ENCODE results near the gene C20orf96. TPM values are rescaled to one million over a fixed set of nuclear protein-coding genes. Genes with fewer than 3 reads are reported as not detected.
A peak's percentile ranks its signal among the peaks of the same experiment; 100 is the strongest.

C20orf96 gene
- total and polyA plus RNA-seq, 2 of the 4 experiments (the other 2 are of a cell fraction) = 2.0 to 9.8 TPM

DNA sequence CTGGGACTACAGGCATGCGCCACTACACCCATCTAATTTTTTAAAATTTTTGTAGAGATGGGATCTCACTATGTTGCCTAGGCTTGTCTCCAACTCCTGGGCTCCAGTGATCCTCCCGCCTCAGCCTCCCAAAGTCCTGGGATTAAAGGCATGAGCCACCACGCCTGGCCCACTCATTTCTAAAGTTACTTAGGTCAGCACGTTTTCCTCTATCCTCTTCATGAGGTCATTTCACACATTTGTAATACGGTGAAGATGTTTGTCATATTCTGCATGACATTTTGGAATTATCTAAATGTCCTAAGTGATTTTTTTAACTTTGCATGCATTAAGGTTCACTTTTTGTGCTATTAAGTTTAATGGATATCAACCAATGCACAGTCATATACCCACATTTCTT, 22.9 kb upstream of the C20orf96 start:
- H3K56ac ChIP-seq (ENCODE audit: extremely low read depth, insufficient read depth, low read length) = no peak overlapping the region
- no peak overlapping the region for H4K8ac ChIP-seq (ENCODE audit: low read depth in 2 of 2, low read length in 2 of 2)
- no peak overlapping the region for H3K4me2 ChIP-seq (ENCODE audit: low read depth, low read length)
- H3K9me1 ChIP-seq (ENCODE audit: insufficient read depth, low read length) = peaks cover 3% of the 10 kb centered on the region; the same call in 1 of the 2 replicates
- no TSS peak for BruUV-seq (replicated peaks)
- H3K18ac ChIP-seq (ENCODE audit: low read depth, low read length) = no peak overlapping the region
- no peaks in the 10 kb centered on the region for H3K36me3 ChIP-seq (ENCODE audit: control insufficient read depth, insufficient read depth, low read length)
- no peak overlapping the region for H2BK20ac ChIP-seq (ENCODE audit: low read depth, low read length)
- H3K9me3 ChIP-seq (ENCODE audit: control insufficient read depth, insufficient read depth, low read length) = no peaks in the 10 kb centered on the region
- H2AK9ac ChIP-seq (replicated peaks; ENCODE audit: low read depth, low read length, poor library complexity) = no peak overlapping the region
- H3K9ac ChIP-seq (ENCODE audit: low read depth, low read length) = no peak overlapping the region
- no peak overlapping the region for H4K91ac ChIP-seq (ENCODE audit: insufficient read depth, low read depth, low read length)
- H3K27ac ChIP-seq (ENCODE audit: insufficient read depth, low read length) = no peak overlapping the region
- H3K23ac ChIP-seq (ENCODE audit: low read depth, low read length) = no peak overlapping the region
- no CpG with 5 or more reads among the region's 5 CpGs for WGBS, 2 experiments (ENCODE audit: extremely low coverage in 2 of 2, insufficient read length in 1 of 2)
- TF ChIP-seq MAFK (IDR thresholded peaks at IDR 0.05; ENCODE audit: low read depth, low read length) (peak; percentile 31; the same call in 1 of the 2 replicates), POLR2A (IDR thresholded peaks at IDR 0.05; ENCODE audit: low read depth, low read length) (no peak)
- CTCF ChIA-PET = no interaction called here
- DNase-seq = no peak
- H2BK5ac ChIP-seq (ENCODE audit: low read depth, low read length, poor library complexity, severe bottlenecking) = no peak overlapping the region
- POLR2A ChIA-PET (ENCODE audit: unreplicated experiment) = no interaction called here
- in situ Hi-C loops (cut with MboI; ENCODE audit: low sequenced_read_pairs) (no loop called here), dilution Hi-C loops (cut with HindIII; ENCODE audit: low sequenced_read_pairs, unreplicated experiment) (no loop called here), intact Hi-C loops (cut with micrococcal nuclease) (no loop called here)
- no peak for ATAC-seq (ENCODE audit: low read depth)
- peaks cover 0 to 4% of the 10 kb centered on the region in 2 experiments; a peak in 1 of 4 replicates for H3K79me1 ChIP-seq (ENCODE audit: low read depth in 1 of 2, low read length in 2 of 2)
- no peaks in the 10 kb centered on the region for H4K20me1 ChIP-seq (ENCODE audit: insufficient read depth, low read length)
- no peak overlapping the region for H2BK15ac ChIP-seq (ENCODE audit: low read depth, low read length)
- no peak overlapping the region for H2BK120ac ChIP-seq (ENCODE audit: low read depth, low read length)
- no peak overlapping the region for H3K14ac ChIP-seq (replicated peaks; ENCODE audit: low read depth, low read length)
- H3K4ac ChIP-seq (ENCODE audit: low read depth, low read length) = no peak overlapping the region
- H2AK5ac ChIP-seq (ENCODE audit: low read depth, low read length) = no peak overlapping the region
- H3K4me3 ChIP-seq (ENCODE audit: insufficient read depth, low read depth, low read length) = no peak overlapping the region
- H3K27me3 ChIP-seq (ENCODE audit: control insufficient read depth, insufficient read depth, low read length) = no peaks in the 10 kb centered on the region
- H2AFZ ChIP-seq (replicated peaks; ENCODE audit: low read length, poor library complexity) = no peak overlapping the region
- peaks cover 17% of the 10 kb centered on the region for H3K4me1 ChIP-seq (ENCODE audit: control insufficient read depth, insufficient read depth, low read length)
- no peak overlapping the region for H4K5ac ChIP-seq (ENCODE audit: low read depth, low read length)
